Measurements from ENCODE around the gene CLRN1.

GRCh38 chr3:150921209-150921608, 51.3 kb downstream of the CLRN1 start:
- TF ChIP-seq CTCF (IDR thresholded peaks at IDR 0.05; ENCODE audit: insufficient read depth, low read depth, low read length) (no peak), EZH2 (IDR thresholded peaks at IDR 0.05; ENCODE audit: insufficient read depth, low read length) (no peak)
